Breast epithelium (tissue), 3 donors: Measurements from ENCODE around the gene RDH13.

Source experiments
- CTCF ChIP-seq, 3 donors: fragments of 450-650 bp; IDR thresholded peaks; one replicate each; pipeline ENCODE4 v1.5.1; 2016 to 2017; ENCODE audit warnings: antibody characterized with exemption in 3 of 3, mild to moderate bottlenecking in 3 of 3, moderate library complexity in 3 of 3
- POLR2A ChIP-seq: fragments of 450-650 bp; IDR thresholded peaks from one replicate; pipeline ENCODE4 v1.6.1; 2016; ENCODE audit warnings: antibody characterized with exemption, mild to moderate bottlenecking, moderate library complexity
- POLR2AphosphoS5 ChIP-seq, 3 donors: sonication (generic); formaldehyde crosslinking; IDR thresholded peaks; one replicate each; pipeline ENCODE4 v1.6.1; 2017; ENCODE audit warnings: antibody characterized with exemption in 3 of 3

GRCh38 chr19:55112246-55112776 is 49.4 kb upstream of the RDH13 start:
- TF ChIP-seq CTCF (IDR thresholded peaks at IDR 0.05), result no peak
- no peak for TF ChIP-seq POLR2A
- TF ChIP-seq POLR2AphosphoS5 (IDR thresholded peaks at IDR 0.05), result no peak
